ENCODE data around the gene GCM1. TPM values are rescaled to one million over a fixed set of nuclear protein-coding genes. Genes with fewer than 3 reads are reported as not detected.

GCM1 gene
- total RNA-seq, 4 donors from 2014 or later = not detected

DNA sequence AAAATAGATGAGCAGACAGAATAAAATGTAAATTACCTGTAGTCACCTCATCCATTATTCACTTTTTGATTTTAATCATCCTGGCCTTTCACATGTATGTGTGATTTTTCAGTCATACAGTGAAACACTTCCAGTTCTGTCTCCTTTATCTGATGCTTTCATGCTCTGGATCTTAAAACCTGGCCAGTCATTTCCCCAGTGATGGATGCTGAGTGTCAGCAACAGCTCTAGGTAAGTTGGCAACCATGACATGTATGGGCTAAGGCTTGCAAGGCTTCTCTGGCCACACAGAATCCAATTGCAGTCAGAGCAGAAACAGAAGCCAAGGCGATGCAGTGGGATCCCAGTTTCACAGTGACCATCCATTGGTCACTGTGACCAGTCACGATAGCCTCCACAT, 47.6 kb downstream of the GCM1 start:
- in situ Hi-C loops (cut with MboI; ENCODE audit: low sequenced_read_pairs in 4 of 4) = no loop called here
- ATAC-seq = no peak
- H3K36me3 ChIP-seq = peaks cover 2 to 73% of the 10 kb centered on the region in 2 donors

DNA sequence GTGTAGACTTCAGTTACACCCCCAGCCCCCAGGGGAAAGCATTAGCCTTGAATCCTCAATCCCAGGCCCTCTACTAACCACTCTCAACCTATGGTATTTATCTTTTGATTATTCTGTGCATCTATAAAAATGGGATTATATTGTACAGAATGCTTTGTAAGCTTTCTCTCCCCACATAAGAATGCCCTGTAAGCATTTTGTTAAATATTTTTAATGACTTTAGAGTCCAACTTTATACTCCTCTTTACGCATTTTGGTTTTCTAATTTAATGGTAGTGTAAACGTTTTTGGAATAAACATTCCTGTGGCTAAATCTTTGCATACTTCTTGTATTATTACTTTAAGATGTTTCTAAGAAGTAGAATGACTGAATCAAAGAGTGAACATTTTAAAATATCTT, 48.1 kb downstream of the GCM1 start:
- H3K4me3 ChIP-seq = no peak overlapping the region
- DNase-seq (no peak), ATAC-seq (no peak)
- H3K27me3 ChIP-seq = no peaks in the 10 kb centered on the region
- H3K9me3 ChIP-seq = no peaks in the 10 kb centered on the region
- H3K4me1 ChIP-seq = no peaks in the 10 kb centered on the region
- H3K36me3 ChIP-seq = peaks cover 2 to 78% of the 10 kb centered on the region in 2 donors
- intact Hi-C loops (cut with DNase I; ENCODE audit: low total_unique reads) (no loop called here), in situ Hi-C loops (cut with MboI; ENCODE audit: low sequenced_read_pairs in 4 of 4) (no loop called here)
- H3K27ac ChIP-seq = no peak overlapping the region
- TF ChIP-seq POLR2A (IDR thresholded peaks at IDR 0.05) = no peak
- TF ChIP-seq, protein P1, sequence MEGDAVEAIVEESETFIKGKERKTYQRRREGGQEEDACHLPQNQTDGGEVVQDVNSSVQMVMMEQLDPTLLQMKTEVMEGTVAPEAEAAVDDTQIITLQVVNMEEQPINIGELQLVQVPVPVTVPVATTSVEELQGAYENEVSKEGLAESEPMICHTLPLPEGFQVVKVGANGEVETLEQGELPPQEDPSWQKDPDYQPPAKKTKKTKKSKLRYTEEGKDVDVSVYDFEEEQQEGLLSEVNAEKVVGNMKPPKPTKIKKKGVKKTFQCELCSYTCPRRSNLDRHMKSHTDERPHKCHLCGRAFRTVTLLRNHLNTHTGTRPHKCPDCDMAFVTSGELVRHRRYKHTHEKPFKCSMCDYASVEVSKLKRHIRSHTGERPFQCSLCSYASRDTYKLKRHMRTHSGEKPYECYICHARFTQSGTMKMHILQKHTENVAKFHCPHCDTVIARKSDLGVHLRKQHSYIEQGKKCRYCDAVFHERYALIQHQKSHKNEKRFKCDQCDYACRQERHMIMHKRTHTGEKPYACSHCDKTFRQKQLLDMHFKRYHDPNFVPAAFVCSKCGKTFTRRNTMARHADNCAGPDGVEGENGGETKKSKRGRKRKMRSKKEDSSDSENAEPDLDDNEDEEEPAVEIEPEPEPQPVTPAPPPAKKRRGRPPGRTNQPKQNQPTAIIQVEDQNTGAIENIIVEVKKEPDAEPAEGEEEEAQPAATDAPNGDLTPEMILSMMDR (IDR thresholded peaks at IDR 0.05 in 4 of 5, conservative IDR thresholded peaks at IDR 0.05 in 1 of 5) = no peak

More for the DNA sequence above, 47.6 kb downstream of the GCM1 start:
- no peak for DNase-seq
- Histone ChIP-seq H3K4me3 (no peak overlapping the region), H3K9me3 (no peaks in the 10 kb centered on the region), H3K27ac (no peak overlapping the region), H3K27me3 (no peaks in the 10 kb centered on the region), H3K4me1 (no peaks in the 10 kb centered on the region)
- intact Hi-C loops (cut with DNase I; ENCODE audit: low total_unique reads) = no loop called here
- TF ChIP-seq POLR2A (IDR thresholded peaks at IDR 0.05) = no peak
- TF ChIP-seq, protein P1 (IDR thresholded peaks at IDR 0.05 in 4 of 5, conservative IDR thresholded peaks at IDR 0.05 in 1 of 5) = no peak

DNA sequence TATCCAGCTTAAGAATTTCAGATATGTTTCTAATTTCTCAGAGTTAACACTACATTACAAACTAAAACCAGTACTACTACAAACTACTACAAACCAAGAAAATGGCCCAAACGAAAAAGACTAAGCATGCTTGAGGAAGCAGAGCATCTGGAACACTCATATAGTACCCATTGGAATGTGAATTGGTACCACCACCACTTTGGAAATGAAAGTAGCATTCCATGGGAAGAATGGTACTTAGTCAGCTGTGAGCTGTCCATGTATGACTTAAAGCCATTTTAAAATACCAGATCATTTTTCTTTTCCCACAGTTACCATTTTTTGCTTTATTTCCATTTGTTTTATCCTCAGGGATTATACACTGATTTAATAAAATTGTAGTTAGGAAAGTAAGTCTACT, 52.9 kb downstream of the GCM1 start:
- Histone ChIP-seq H3K36me3 (peaks cover 0 to 96% of the 10 kb centered on the region in 2 donors), H3K9me3 (no peaks in the 10 kb centered on the region), H3K27me3 (no peaks in the 10 kb centered on the region), H3K4me1 (no peaks in the 10 kb centered on the region), H3K27ac (no peak overlapping the region), H3K4me3 (no peak overlapping the region)
- in situ Hi-C loops (cut with MboI; ENCODE audit: low sequenced_read_pairs in 4 of 4) = no loop called here
- intact Hi-C loops (cut with DNase I; ENCODE audit: low total_unique reads) = no loop called here
- no peak for ATAC-seq
- TF ChIP-seq, protein P1 (IDR thresholded peaks at IDR 0.05 in 4 of 5, conservative IDR thresholded peaks at IDR 0.05 in 1 of 5) = no peak
- no peak for TF ChIP-seq POLR2A (IDR thresholded peaks at IDR 0.05)
- DNase-seq = no peak

DNA sequence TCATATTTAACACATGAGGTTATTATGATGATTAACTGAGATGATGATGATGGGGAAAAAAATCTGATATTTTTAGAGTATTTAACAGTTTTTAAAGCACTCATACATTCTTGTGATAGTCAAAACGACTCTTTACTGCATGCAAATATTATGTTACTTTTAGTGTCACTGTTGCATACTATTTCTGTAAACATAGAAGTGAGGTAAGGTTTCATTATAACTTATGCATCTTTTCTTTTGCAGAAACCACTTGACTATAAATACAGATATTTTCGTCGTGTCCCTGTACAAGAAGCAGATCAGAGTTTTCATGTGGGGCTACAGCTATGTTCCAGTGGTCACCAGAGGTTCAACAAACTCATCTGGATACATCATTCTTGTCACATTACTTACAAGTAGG, 53.4 kb downstream of the GCM1 start:
- TF ChIP-seq, protein P1 (IDR thresholded peaks at IDR 0.05 in 4 of 5, conservative IDR thresholded peaks at IDR 0.05 in 1 of 5) = no peak
- TF ChIP-seq POLR2A (IDR thresholded peaks at IDR 0.05) = no peak
- in situ Hi-C loops (cut with MboI; ENCODE audit: low sequenced_read_pairs in 4 of 4) = no loop called here
- Histone ChIP-seq H3K4me1 (no peaks in the 10 kb centered on the region), H3K27ac (no peak overlapping the region), H3K36me3 (peaks cover 0 to 96% of the 10 kb centered on the region in 2 donors), H3K4me3 (no peak overlapping the region), H3K9me3 (no peaks in the 10 kb centered on the region), H3K27me3 (no peaks in the 10 kb centered on the region)
- DNase-seq = no peak
- intact Hi-C loops (cut with DNase I; ENCODE audit: low total_unique reads) = no loop called here
- no peak for ATAC-seq

DNA sequence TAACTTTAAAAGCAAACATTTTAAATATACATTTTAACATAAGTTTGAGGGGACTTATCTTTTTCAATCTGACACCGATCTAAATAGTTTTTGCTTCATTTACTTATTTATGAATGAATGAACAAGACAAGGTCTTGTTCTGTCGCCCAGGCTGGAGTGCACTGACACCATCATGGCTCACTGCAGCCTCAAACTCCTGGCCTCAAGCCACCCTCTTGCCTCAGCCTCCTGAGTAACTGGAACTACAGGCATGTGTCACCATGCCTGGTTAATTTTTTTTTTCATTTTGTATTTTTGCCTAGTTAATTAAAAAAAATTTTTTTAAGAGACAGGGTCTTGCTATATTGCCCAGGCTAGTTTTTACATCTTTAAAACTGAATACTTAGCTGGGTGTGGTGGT, 58.1 kb downstream of the GCM1 start:
- intact Hi-C loops (cut with DNase I; ENCODE audit: low total_unique reads) (no loop called here), in situ Hi-C loops (cut with MboI; ENCODE audit: low sequenced_read_pairs in 4 of 4) (no loop called here)
- TF ChIP-seq POLR2A (IDR thresholded peaks at IDR 0.05) = no peak
- TF ChIP-seq, protein P1 (IDR thresholded peaks at IDR 0.05 in 4 of 5, conservative IDR thresholded peaks at IDR 0.05 in 1 of 5) = no peak
- no peak overlapping the region for H3K27ac ChIP-seq
- H3K9me3 ChIP-seq = no peaks in the 10 kb centered on the region
- DNase-seq (no peak), ATAC-seq (no peak)
- H3K4me3 ChIP-seq = no peak overlapping the region
- peaks cover 0 to 90% of the 10 kb centered on the region in 2 donors for H3K36me3 ChIP-seq
- no peaks in the 10 kb centered on the region for H3K27me3 ChIP-seq
- no peaks in the 10 kb centered on the region for H3K4me1 ChIP-seq

Measured in gastrocnemius medialis (tissue), 4 donors.